K562 (cell line): ENCODE data around the gene LCNL1. TPM values are rescaled to one million over a fixed set of nuclear protein-coding genes. Genes with fewer than 3 reads are reported as not detected.
A peak's percentile ranks its signal among the peaks of the same experiment; 100 is the strongest.

Experiments
- ATAC-seq: fragments of 200-7000 bp; cut with Tn5 transposase; 3 replicates; pipeline ENCODE4 v1.9.1; 2020; ENCODE audit warnings: moderate library complexity
- BruUV-seq: library from RNA; stranded (reverse); fragments of 400-500 nt; replicated peaks from 2 replicates; lab custom pipeline; 2021; lab: Mats Ljungman, UMichigan
- CTCF ChIA-PET: fragments of 300-600 bp; formaldehyde crosslinking; extraction: SDS; loops from one replicate; lab custom pipeline; 2021; ENCODE audit warnings: low intra/inter-chr PET ratio; lab: Yijun Ruan, JAX
- POLR2A ChIA-PET: fragments of 300-600, 350-650 bp; sonication (Branson Sonifier 250); formaldehyde crosslinking; extraction: SDS; loops from one replicate; lab custom pipeline; 2021; ENCODE audit warnings: antibody characterized with exemption, inconsistent platforms; lab: Yijun Ruan, JAX
- DNase-seq, 4 experiments: peaks; one replicate each; pipeline versions ENCODE4 v3.0.0 to v3.0.0-alpha.2; 2011 to 2018; ENCODE audit warnings: low spot score in 3 of 4, mixed read lengths in 3 of 4; ENCODE audit errors: extremely low read depth in 1 of 4
- FAIRE-seq: peaks from 2 replicates; lab custom pipeline; 2011; peaks lifted over from hg19 to GRCh38; lab: Jason Lieb, UNC
- H2AFZ ChIP-seq: 2 replicates; pipeline ENCODE4 v1.6.0; 2011; ENCODE audit warnings: low read depth, low read length, control low read depth, inconsistent platforms
- H3K27ac ChIP-seq: fragments of 200-600 bp; 3 replicates; pipeline ENCODE4 v1.8.0; 2011; ENCODE audit warnings: low read depth, mild to moderate bottlenecking, control low read depth, inconsistent platforms, low read length, moderate library complexity, mixed read lengths; ENCODE audit errors: extremely low read depth
- H3K27me3 ChIP-seq, 2 experiments: fragments of 300-600 bp in 1 of 2; 2 replicates in 1 of 2; 3 replicates in 1 of 2; pipeline versions ENCODE4 v1.6.0 to v1.8.0; 2011; ENCODE audit warnings: inconsistent platforms in 2 of 2, low read length in 2 of 2, mild to moderate bottlenecking in 1 of 2, mixed read lengths in 1 of 2, moderate library complexity in 1 of 2; ENCODE audit not compliant: control insufficient read depth in 2 of 2, insufficient read depth in 2 of 2
- H3K36me3 ChIP-seq: fragments of 300-600 bp; 3 replicates; pipeline ENCODE4 v1.8.0; 2011; ENCODE audit warnings: mild to moderate bottlenecking, low read length, inconsistent platforms; ENCODE audit not compliant: control insufficient read depth, insufficient read depth
- H3K4me1 ChIP-seq, 2 experiments: fragments of 200-600 bp in 1 of 2; replicated peaks in 1 of 2; 2 replicates in 1 of 2; 3 replicates in 1 of 2; pipeline versions ENCODE4 v1.5.1 to v1.8.0; 2011; ENCODE audit warnings: inconsistent platforms in 2 of 2, low read length in 2 of 2, mild to moderate bottlenecking in 1 of 2, mixed read lengths in 1 of 2, moderate library complexity in 1 of 2; ENCODE audit not compliant: control insufficient read depth in 2 of 2, insufficient read depth in 2 of 2
- H3K4me2 ChIP-seq: 2 replicates; pipeline ENCODE4 v1.6.1; 2011; ENCODE audit warnings: low read length, control low read depth, inconsistent platforms, mixed read lengths; ENCODE audit not compliant: insufficient read depth
- H3K4me3 ChIP-seq: fragments of 200-600 bp; sonication (generic), shearing (Covaris generic); 2 replicates; pipeline ENCODE4 v1.5.1; 2016; ENCODE audit warnings: control low read depth, inconsistent platforms
- H3K79me2 ChIP-seq: fragments of 200-600 bp; 3 replicates; pipeline ENCODE4 v1.8.0; 2011; ENCODE audit warnings: low read length, inconsistent platforms; ENCODE audit not compliant: control insufficient read depth, insufficient read depth
- H3K9ac ChIP-seq, 2 experiments: 2 replicates each; pipeline versions ENCODE4 v1.6.0 to v1.6.1; 2011; ENCODE audit warnings: low read depth in 2 of 2, low read length in 2 of 2, control low read depth in 1 of 2, inconsistent platforms in 1 of 2, mild to moderate bottlenecking in 1 of 2, mixed read lengths in 1 of 2; ENCODE audit not compliant: insufficient read depth in 1 of 2
- H3K9me1 ChIP-seq: one replicate; pipeline ENCODE4 v1.6.0; 2011; ENCODE audit warnings: inconsistent platforms, mild to moderate bottlenecking, low read length, moderate library complexity; ENCODE audit not compliant: control insufficient read depth, insufficient read depth
- H3K9me3 ChIP-seq: replicated peaks from 2 replicates; pipeline ENCODE4 v1.5.1; 2011; ENCODE audit warnings: low read depth, low read length, inconsistent platforms; ENCODE audit not compliant: control insufficient read depth, insufficient read depth
- H4K20me1 ChIP-seq: replicated peaks from 2 replicates; pipeline ENCODE4 v1.6.1; 2011; ENCODE audit warnings: low read length, inconsistent platforms, mixed read lengths; ENCODE audit not compliant: control insufficient read depth, insufficient read depth
- MCM2 ChIP-seq: fragments of 450-650 bp; IDR thresholded peaks from 2 replicates; pipeline ENCODE4 v1.6.1; 2017; ENCODE audit warnings: low read depth, mild to moderate bottlenecking
- SAFB2 ChIP-seq: fragments of 200-400 bp; formaldehyde crosslinking; IDR thresholded peaks from 2 replicates; pipeline ENCODE4 v1.6.1; 2018; ENCODE audit warnings: borderline replicate concordance, low read length, low read depth, moderate library complexity; ENCODE audit not compliant: severe bottlenecking
- SRSF1 ChIP-seq: fragments of 200-400 bp; formaldehyde crosslinking; IDR thresholded peaks from 2 replicates; pipeline ENCODE4 v1.6.1; 2017; ENCODE audit warnings: mild to moderate bottlenecking, low read depth, low read length, moderate library complexity
- ZNF316 ChIP-seq: fragments of 450-650 bp; IDR thresholded peaks from 2 replicates; pipeline ENCODE4 v1.6.1; 2016
- WGBS: fragments of 100-300 bp; shearing (Covaris generic); methylation state at CpG from one replicate; pipeline ENCODE4 v1.1.6; 2016; ENCODE audit warnings: low coverage, mixed read lengths; ENCODE audit not compliant: insufficient coverage; ENCODE audit errors: missing lambda C conversion rate; 5-methylcytosine and 5-hydroxymethylcytosine counted together
- in situ Hi-C: fragments of 300-500 bp; cut with MboI; formaldehyde crosslinking; loops from 4 replicates; pipeline ENCODE4 v1.15.0; 2018; ENCODE audit warnings: inconsistent platforms, mixed read lengths
- intact Hi-C: fragments of 100-400 bp; cut with micrococcal nuclease; formaldehyde crosslinking; loops from 2 replicates; pipeline ENCODE4 v1.14.2; 2022
- polyA plus RNA-seq, 8 experiments: library from polyadenylated mRNA; depleted of rRNA in 4 of 8; stranded (reverse) in 5 of 8; unstranded in 3 of 8; fragments of >200 nt; fragmentation: Nextera tagmentation in 2 of 8; fragmentation: Illumina TruSeq in 1 of 8; extraction: Ambion mirVana in 2 of 8; extraction: Trizol in 1 of 8; gene quantifications; 2 replicates each; pipeline versions ENCODE4 v1.2.1 to v1.2.3, GENCODE V29; 2011 to 2014; ENCODE audit warnings: inconsistent platforms in 1 of 8, missing spikeins in 1 of 8
- total RNA-seq, 7 experiments: library from RNA; depleted of rRNA in 6 of 7; stranded (reverse); fragments of >200 nt in 6 of 7; fragmentation: Illumina TruSeq in 2 of 7; extraction: Trizol in 2 of 7; gene quantifications; 2 replicates each; pipeline versions ENCODE4 v1.2.1 to v1.2.3, GENCODE V29; 2011 to 2021; ENCODE audit warnings: low replicate concordance in 1 of 7

Gene LCNL1
- total and polyA plus RNA-seq, 9 of the 15 experiments (the other 6 are each of a cell fraction or from before 2014, with no cell fraction given) = 0.04 to 0.16 (median 0.04) TPM; not detected in 4

- no peak for TF ChIP-seq SRSF1
These were observed 48.5 kb upstream of the LCNL1 start (continued) for GRCh38 chr9:136934277-136934676.

DNA sequence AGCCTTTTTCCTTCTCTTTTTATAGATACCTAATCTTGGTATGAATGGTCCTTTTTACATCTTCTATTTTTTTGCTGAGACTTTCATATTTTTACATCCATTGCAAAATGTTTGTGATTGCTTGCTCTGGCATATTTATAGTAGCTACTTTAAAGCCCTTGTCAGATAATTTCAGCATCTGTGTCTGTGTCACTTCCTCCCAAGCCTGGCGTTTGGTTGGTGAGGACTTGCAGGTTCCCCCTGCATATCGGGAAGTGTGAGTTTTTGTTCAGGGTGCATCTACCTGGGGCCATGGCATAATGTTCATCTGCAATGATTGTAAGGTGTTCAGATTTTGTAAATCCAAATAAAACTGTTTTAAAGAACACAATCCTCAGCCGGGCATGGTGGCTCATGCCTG, 47.1 kb upstream of the LCNL1 start:
- DNase-seq = no peak
- in situ Hi-C loops (no loop called here), intact Hi-C loops (no loop called here)
- H3K9me3 ChIP-seq = no peaks in the 10 kb centered on the region
- 86% methylated on average over 3 of the region's 3 CpGs for WGBS
- no peaks in the 10 kb centered on the region for H3K79me2 ChIP-seq
- H3K27ac ChIP-seq = no peak overlapping the region
- CTCF ChIA-PET = no interaction called here
- no peaks in the 10 kb centered on the region for H4K20me1 ChIP-seq
- H3K9ac ChIP-seq = no peak overlapping the region
- no peak for FAIRE-seq
- peaks cover 48% of the 10 kb centered on the region; the same call in 2 of the 3 replicates for H3K36me3 ChIP-seq
- H3K27me3 ChIP-seq = no peaks in the 10 kb centered on the region
- H3K4me3 ChIP-seq = no peak overlapping the region
- ATAC-seq = no peak
- H3K4me2 ChIP-seq = no peak overlapping the region
- no peak overlapping the region for H2AFZ ChIP-seq
- BruUV-seq = no TSS peak
- H3K9me1 ChIP-seq = peaks cover 3% of the 10 kb centered on the region
- peaks cover 0 to 19% of the 10 kb centered on the region in 2 experiments; a peak in 1 of 5 replicates for H3K4me1 ChIP-seq
- TF ChIP-seq SAFB2 (no peak), ZNF316 (peak; percentile 38), MCM2 (no peak)
- POLR2A ChIA-PET = interaction anchor here (0.7 kb wide), 1 partner anchor 25 kb away, joined by 3 read pairs; no protein-coding TSS in a partner anchor
